ENCODE results near the gene TNIK.
A peak's percentile ranks its signal among the peaks of the same experiment; 100 is the strongest.

Gene TNIK

GRCh38 chr3:171283183-171283847 is 176.9 kb downstream of the TNIK start:
- no peak for FAIRE-seq
- no peak for DNase-seq (ENCODE audit: insufficient read length)
- TF ChIP-seq POLR2AphosphoS5 (IDR thresholded peaks at IDR 0.05; ENCODE audit: low read depth, low read length), result no peak; the same call in 1 of the 2 replicates

DNA sequence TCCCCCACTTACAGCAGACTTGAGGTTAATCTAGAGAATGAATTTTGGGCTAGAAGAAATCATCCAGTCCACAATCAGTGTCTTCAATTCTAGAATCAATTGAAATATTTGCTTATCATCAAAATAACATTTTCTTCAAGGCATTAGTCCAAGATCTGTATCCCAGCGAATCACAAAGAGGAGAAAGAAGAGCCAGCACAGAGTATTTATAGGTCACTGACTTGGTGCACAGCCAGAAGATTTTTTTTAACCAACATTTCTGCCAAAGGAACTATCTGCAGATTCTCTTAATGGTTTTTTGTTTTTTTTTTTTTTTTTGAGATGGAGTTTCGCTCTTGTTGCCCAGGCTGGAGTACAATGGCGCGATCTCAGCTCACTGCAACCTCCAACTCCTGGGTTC is 178.2 kb downstream of the TNIK start:
- DNase-seq (ENCODE audit: insufficient read length) (no peak), FAIRE-seq (peak; percentile 83)
- TF ChIP-seq TAF1 (IDR thresholded peaks at IDR 0.05; ENCODE audit: borderline replicate concordance, low read depth, low read length) (no peak), POLR2A (IDR thresholded peaks at IDR 0.05; ENCODE audit: low read depth, low read length) (no peak), POLR2AphosphoS5 (IDR thresholded peaks at IDR 0.05; ENCODE audit: low read depth, low read length) (no peak)

DNA sequence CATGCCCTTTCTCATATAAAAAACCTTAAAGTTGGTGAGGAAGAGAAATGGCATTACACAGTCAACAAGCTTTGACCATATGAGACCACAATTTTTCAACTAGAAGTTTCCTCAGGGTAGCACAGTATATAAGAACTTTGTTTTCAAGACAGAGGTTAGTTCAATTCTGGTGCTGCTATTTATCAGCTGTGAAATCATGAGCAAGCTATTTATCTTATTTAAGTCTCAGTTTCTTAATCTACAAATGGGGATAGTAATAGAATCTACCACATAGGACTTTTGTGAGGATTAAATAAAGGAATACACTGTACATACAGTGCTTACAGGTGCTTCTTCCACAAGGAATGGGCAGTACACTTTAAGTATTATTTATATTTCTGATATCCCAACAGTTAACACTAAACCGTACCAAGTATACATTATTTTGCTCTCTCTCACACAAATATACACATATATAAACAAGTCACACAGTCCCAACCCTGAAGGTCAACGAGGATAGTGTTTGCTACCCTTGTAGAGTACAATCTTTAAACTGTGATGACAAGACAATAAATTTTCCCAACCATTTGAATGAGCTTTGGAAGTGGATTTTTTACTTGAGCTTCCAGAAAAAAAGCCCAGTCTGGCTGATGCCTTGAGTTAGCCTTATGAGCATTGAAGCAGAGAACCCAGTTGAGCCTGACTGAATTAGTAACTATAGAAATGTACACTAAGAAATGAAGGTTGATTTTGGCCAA is 178.8 kb downstream of the TNIK start:
- TF ChIP-seq POLR2A (IDR thresholded peaks at IDR 0.05; ENCODE audit: low read depth, low read length) (no peak), TAF1 (IDR thresholded peaks at IDR 0.05; ENCODE audit: borderline replicate concordance, low read depth, low read length) (no peak), POLR2AphosphoS5 (IDR thresholded peaks at IDR 0.05; ENCODE audit: low read depth, low read length) (no peak)
- FAIRE-seq (peak; percentile 80), DNase-seq (ENCODE audit: insufficient read length) (no peak)

DNA sequence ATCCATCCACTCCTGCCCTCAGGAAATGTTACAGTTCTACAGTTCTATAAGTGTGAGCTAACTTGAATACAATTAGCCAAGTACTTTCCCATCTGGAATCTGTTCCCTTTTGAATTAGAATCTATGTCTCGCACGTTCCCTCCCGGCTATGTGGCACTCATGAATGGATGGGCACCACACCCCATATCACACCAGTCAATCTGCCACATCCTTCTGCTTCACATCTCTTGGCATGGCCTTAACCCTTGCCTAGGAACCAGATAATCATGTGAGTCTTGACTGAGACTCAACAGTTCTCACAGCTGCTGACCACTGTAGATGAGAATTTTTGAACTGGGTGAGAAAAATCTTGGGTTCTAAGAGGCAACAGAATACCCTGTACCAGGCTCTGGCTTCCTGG is 180.2 kb downstream of the TNIK start:
- FAIRE-seq (no peak), DNase-seq (ENCODE audit: insufficient read length) (no peak)
- TF ChIP-seq TAF1 (IDR thresholded peaks at IDR 0.05; ENCODE audit: borderline replicate concordance, low read depth, low read length), result no peak
- no peak for TF ChIP-seq POLR2A (IDR thresholded peaks at IDR 0.05; ENCODE audit: low read depth, low read length)
- no peak for TF ChIP-seq POLR2AphosphoS5 (IDR thresholded peaks at IDR 0.05; ENCODE audit: low read depth, low read length)

DNA sequence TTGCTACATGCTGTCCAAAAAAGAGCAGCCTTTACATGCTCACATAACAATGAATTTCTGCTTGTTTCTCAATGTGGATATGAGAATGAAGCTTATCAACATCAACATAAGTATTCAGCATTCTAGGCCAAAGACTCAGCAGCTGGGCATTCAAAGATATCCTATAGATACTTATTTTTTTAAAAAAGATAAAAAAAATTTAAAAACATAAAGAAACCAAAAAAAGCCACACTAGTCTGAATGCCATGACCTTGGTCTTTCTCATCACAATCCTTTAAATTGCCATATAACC is 182.0 kb downstream of the TNIK start:
- FAIRE-seq (no peak), DNase-seq (ENCODE audit: insufficient read length) (no peak)
- TF ChIP-seq TAF1 (IDR thresholded peaks at IDR 0.05; ENCODE audit: borderline replicate concordance, low read depth, low read length), result no peak

GRCh38 chr3:171277456-171278298 is 182.5 kb downstream of the TNIK start:
- no peak for TF ChIP-seq POLR2A (IDR thresholded peaks at IDR 0.05; ENCODE audit: low read depth, low read length)
- TF ChIP-seq TAF1 (IDR thresholded peaks at IDR 0.05; ENCODE audit: borderline replicate concordance, low read depth, low read length), result no peak
- TF ChIP-seq POLR2AphosphoS5 (IDR thresholded peaks at IDR 0.05; ENCODE audit: low read depth, low read length), result no peak
- no peak for FAIRE-seq
- DNase-seq (ENCODE audit: insufficient read length), result no peak

DNA sequence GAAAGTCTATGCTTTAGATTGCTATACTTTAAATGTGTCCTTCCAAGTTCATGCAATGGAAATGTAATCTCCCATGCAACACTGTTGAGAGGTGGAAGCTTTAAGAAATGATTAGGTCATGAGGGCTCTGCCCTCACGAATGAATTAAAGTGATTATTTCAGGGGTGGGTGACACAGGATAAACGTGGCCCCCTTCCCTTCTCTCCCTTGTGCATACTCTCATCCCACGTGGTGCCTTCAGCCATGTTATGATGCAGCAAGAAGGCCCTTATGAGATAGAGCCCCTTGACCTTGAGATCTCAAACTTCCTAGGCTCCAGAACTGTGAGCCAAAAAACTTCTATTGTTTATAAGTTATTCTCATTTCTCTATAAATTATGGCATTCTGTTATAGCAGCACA is 183.3 kb downstream of the TNIK start:
- FAIRE-seq (no peak), DNase-seq (ENCODE audit: insufficient read length) (no peak)
- TF ChIP-seq TAF1 (IDR thresholded peaks at IDR 0.05; ENCODE audit: borderline replicate concordance, low read depth, low read length) (no peak), POLR2A (IDR thresholded peaks at IDR 0.05; ENCODE audit: low read depth, low read length) (no peak)

DNA sequence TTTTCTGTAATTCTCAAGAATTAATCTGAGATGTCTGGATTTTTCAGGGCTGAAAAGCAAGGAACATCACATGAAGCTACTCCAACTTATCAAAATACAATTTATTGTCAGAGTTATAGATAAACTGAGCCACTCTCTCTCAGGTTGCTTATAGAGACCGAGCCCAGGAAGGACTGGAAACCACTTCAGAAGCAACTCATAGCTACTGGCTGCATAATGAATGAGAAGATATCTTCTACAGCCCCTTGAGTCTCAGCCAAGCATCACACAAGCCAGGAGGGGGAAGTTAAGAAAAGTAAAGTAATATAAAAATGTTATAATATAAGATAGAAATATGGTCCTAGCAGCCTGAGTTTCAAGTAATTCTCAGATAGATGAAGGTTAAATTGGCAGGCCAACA is 186.0 kb downstream of the TNIK start:
- FAIRE-seq (no peak), DNase-seq (ENCODE audit: insufficient read length) (no peak)

DNA sequence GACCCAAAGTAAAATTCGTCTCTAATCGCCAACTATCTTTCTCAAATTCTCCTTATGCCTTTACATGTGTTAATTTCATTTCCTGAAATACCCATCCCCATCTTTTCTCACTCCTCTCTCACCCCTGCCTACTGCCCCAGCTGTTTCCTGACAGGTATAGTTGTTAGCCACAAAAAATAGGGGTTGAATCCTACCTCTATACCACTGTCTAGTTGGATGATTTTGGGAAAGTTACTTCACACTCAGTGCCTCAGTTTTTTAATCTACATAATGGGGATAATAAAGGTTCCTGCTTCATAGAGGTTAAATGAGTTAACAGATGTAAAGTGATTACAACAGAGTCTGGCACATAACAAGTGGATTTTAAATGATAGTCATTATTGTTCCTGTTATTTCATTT is 189.7 kb downstream of the TNIK start:
- TF ChIP-seq TAF1 (IDR thresholded peaks at IDR 0.05; ENCODE audit: borderline replicate concordance, low read depth, low read length) (no peak), POLR2A (IDR thresholded peaks at IDR 0.05; ENCODE audit: low read depth, low read length) (no peak), POLR2AphosphoS5 (IDR thresholded peaks at IDR 0.05; ENCODE audit: low read depth, low read length) (no peak)
- DNase-seq (ENCODE audit: insufficient read length) (no peak), FAIRE-seq (peak; percentile 21)

More for the DNA sequence above, 186.0 kb downstream of the TNIK start:
- TF ChIP-seq TAF1 (IDR thresholded peaks at IDR 0.05; ENCODE audit: borderline replicate concordance, low read depth, low read length) (no peak), POLR2AphosphoS5 (IDR thresholded peaks at IDR 0.05; ENCODE audit: low read depth, low read length) (no peak), POLR2A (IDR thresholded peaks at IDR 0.05; ENCODE audit: low read depth, low read length) (no peak)

DNA sequence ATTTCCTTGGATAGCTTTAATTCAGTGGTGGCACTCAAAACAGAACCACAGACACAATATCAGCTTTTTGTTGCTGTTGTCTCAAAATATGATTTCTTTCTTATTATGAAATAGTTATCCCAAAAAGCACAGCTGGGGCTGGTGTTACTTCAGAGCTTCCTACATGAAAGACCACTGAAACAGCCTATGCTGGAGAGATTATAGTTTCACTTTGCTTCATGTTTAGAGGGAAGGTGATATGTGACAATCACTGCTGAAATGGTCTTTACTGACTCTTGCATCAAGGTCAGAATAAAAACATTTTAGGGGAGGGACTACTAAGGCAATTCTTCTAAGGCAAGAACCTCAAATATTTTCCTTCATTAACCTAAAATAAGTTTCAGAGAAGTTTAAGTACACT is 190.7 kb downstream of the TNIK start:
- FAIRE-seq, result peak; percentile 56

DNA sequence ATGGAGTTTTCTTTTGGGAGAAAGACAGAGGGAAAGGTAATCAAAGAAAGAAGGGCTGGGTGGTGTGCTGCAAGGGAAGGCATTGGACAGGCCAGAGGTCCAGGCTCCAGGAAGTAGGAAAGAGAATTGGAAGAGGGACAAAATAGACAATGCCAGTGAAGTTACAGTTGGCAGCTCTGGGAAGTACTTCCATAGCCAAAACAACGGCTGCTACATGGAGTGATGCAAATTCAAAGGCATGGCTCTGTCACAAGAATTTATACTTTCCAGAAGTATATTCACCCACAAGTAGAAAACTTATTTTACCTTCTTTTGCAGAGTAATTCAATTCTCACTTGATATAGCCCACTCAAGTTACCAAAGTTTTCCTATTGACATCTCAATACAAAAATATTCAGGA is 191.5 kb downstream of the TNIK start:
- no peak for TF ChIP-seq POLR2A (IDR thresholded peaks at IDR 0.05; ENCODE audit: low read depth, low read length)
- no peak for TF ChIP-seq POLR2AphosphoS5 (IDR thresholded peaks at IDR 0.05; ENCODE audit: low read depth, low read length)
- FAIRE-seq, result no peak
- DNase-seq (ENCODE audit: insufficient read length), result no peak

More for the DNA sequence above, 190.7 kb downstream of the TNIK start:
- DNase-seq (ENCODE audit: insufficient read length), result no peak
- no peak for TF ChIP-seq POLR2AphosphoS5 (IDR thresholded peaks at IDR 0.05; ENCODE audit: low read depth, low read length)
- TF ChIP-seq POLR2A (IDR thresholded peaks at IDR 0.05; ENCODE audit: low read depth, low read length), result no peak
- no peak for TF ChIP-seq TAF1 (IDR thresholded peaks at IDR 0.05; ENCODE audit: borderline replicate concordance, low read depth, low read length)

DNA sequence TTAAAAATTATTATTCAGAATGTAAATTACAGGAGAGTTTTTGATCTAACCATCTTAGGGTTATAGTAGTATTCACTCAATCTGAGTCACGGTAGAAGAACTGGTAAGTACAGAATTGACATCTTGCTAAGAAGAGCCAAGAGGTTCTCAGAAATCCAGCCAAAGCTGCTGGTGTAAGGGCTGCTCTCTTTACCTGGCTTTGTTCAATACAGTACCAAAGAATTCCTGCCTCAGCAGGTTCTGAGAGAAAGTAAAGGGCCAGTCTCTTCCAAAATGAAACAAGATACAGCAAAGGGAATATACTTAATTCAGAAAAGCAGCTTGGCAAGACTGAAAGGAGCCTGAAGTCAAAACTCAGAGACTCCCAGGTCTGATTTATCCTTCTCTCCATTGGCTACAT is 193.1 kb downstream of the TNIK start:
- no peak for TF ChIP-seq POLR2A (IDR thresholded peaks at IDR 0.05; ENCODE audit: low read depth, low read length)
- no peak for TF ChIP-seq POLR2AphosphoS5 (IDR thresholded peaks at IDR 0.05; ENCODE audit: low read depth, low read length)
- TF ChIP-seq TAF1 (IDR thresholded peaks at IDR 0.05; ENCODE audit: borderline replicate concordance, low read depth, low read length), result no peak
- DNase-seq (ENCODE audit: insufficient read length), result no peak
- peak; percentile 57 for FAIRE-seq

All from GM12892 (cell line).